Placental pericyte (primary cell): ENCODE measurements around the gene LYRM4. TPM values are rescaled to one million over a fixed set of nuclear protein-coding genes. Genes with fewer than 3 reads are reported as not detected.

Experiments used
- small RNA-seq: library from RNA; depleted of rRNA; stranded (forward); fragments of <200 nt; gene quantifications from one replicate; pipeline ENCODE3, GENCODE V24; 2012; ENCODE audit warnings: low replicate concordance
- total RNA-seq: library from RNA; depleted of rRNA; stranded (reverse); fragments of >200 nt; gene quantifications from 2 replicates; pipeline ENCODE4 v1.2.3, GENCODE V29; 2012

LYRM4 gene
- 10.9 and 14.2 TPM in 2 replicates for total RNA-seq

GRCh38 chr6:5260661-5261544, at the start of gene LYRM4, which contains the start of gene FARS2:
TSS of gene LYRM4 (minus strand) at chr6:5260950. CDS start at chr6:5260733, 217 bp downstream.
TSS of gene FARS2 (plus strand) at chr6:5261513.

GRCh38 chr6:5084781-5085647, 175.7 kb downstream of the LYRM4 start, which contains the start of gene PPP1R3G:
TSS of gene PPP1R3G (plus strand) at chr6:5085341. CDS start at chr6:5085486, 145 bp downstream.

Small RNA genes within 50 kb of the gene (small RNA-seq; reads per million reads assigned to genes)
- 0.68 reads per million, percentile 30 among the genes with 10 or more reads in this experiment for gene MIR3691

Other genes starting within 250 kb of the LYRM4 start
- 0.66 and 1.0 TPM in 2 replicates for gene PPP1R3G, start 175.6 kb downstream of the LYRM4 start, total RNA-seq
- 15.8 and 38.8 TPM in 2 replicates for gene FARS2, start 563 bp upstream of the LYRM4 start, total RNA-seq